ENCODE data around the gene KTN1.

GRCh38 chr14:55717621-55718020, 137.6 kb downstream of the KTN1 start:
- TF ChIP-seq CTCF (IDR thresholded peaks at IDR 0.05; ENCODE audit: insufficient read depth, low read length, poor library complexity, severe bottlenecking) (no peak), EZH2phosphoT487 (conservative IDR thresholded peaks at IDR 0.05; ENCODE audit: low read length) (no peak)
